Fibroblast of pulmonary artery (primary cell): ENCODE data around the gene ZDHHC17.

Source experiments
- DNase-seq: peaks from one replicate; pipeline ENCODE4 v3.0.0-alpha.2; 2010; ENCODE audit warnings: low read depth
- H3K4me3 ChIP-seq: replicated peaks from 2 replicates; pipeline ENCODE4 v1.5.1; 2011; ENCODE audit warnings: low read depth, mild to moderate bottlenecking, control low read depth, low read length, moderate library complexity
- CTCF ChIP-seq: IDR thresholded peaks from 2 replicates; pipeline ENCODE4 v1.5.1; 2011; ENCODE audit warnings: mild to moderate bottlenecking, control low read depth, low read length, inconsistent platforms; ENCODE audit errors: missing control alignments

Gene ZDHHC17

GRCh38 chr12:76874027-76874426 lies 110.1 kb downstream of the ZDHHC17 start:
- TF ChIP-seq CTCF: no peak
- no peak overlapping the region for H3K4me3 ChIP-seq
- DNase-seq: no peak

- DNase-seq: no peak
- no peak overlapping the region for H3K4me3 ChIP-seq
- no peak for TF ChIP-seq CTCF
These were observed 110.7 kb downstream of the ZDHHC17 start for GRCh38 chr12:76874491-76875190.

DNA sequence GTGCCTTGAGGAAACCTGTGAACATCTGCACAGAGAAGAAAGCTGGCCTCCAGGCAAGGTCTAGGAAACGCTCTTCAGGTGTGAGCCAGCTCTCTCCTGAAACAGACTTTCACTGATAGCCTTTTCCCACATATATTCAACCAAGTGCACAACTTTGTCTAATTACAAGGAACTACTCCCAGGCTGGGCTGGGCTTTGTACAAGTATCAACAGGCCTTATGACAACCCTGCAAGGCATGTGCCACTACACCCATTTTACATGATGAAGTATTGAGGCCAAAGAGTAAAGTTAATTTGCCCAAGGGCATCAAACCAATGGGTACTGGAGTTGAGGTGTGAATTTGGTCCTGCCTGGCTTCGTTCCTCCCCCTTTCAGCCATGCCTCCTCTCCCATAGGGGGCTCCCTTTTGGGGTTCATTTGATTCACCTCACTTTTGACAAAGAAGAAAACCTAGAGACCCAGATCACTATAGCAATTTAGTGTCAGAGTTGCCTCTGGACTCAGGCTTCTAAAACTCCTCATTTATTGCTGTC lies 112.8 kb downstream of the ZDHHC17 start:
- TF ChIP-seq CTCF: no peak
- H3K4me3 ChIP-seq: no peak overlapping the region
- no peak for DNase-seq

DNA sequence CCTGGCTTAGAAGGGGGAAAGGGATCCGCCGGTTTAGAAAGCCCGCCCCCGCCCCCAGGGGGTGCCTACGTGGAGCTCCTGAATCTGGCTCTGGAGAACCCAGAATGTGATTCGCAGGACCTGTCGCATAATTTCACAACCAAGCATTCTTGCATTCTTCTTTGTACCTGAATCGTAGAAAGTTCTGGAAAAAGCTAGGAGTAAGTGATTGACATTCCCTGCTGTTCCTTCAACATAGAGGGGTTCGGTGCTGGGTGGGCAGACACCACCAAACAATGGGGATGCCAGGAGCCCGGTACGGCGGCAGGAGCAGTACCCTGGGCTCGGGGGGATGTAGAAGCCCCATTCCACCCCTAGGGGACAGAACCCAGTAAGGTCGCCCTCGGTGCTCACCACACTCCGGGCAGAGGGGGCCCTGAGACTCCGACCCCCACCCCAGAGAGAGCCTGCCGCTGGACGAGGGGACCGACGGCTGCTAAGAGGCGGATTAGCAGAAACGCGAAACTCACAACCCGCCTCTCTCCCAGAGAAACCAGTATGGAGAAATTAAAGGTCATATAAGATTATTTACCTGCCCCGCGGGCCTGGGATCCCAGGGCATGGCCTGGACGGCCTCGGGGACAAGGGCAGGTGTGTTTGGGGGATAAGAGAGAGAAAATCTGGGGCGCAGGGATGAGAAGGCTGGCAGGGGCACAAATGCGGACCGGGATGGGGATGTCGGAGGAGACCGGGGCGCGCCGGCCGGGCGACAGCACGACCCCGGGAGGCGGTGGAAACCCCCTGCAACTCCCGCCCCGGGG lies 114.4 kb downstream of the ZDHHC17 start:
- DNase-seq: peak; percentile 18
- TF ChIP-seq CTCF: peak; percentile 13
- H3K4me3 ChIP-seq: peak overlapping the region; percentile 63

GRCh38 chr12:76878899-76879709 lies 115.2 kb downstream of the ZDHHC17 start, which contains the start of gene CSRP2:
Gene CSRP2, minus strand, starts transcription at chr12:76879019. Its CDS starts 12,759 bp downstream, at chr12:76866260.
- DNase-seq: peak; percentile 78
- peak within 1 kb of the TSS; percentile 63 for H3K4me3 ChIP-seq
- TF ChIP-seq CTCF: peak; percentile 30

GRCh38 chr12:76879710-76880518 lies 116.0 kb downstream of the ZDHHC17 start:
- no peak for TF ChIP-seq CTCF
- peak; percentile 20 for DNase-seq
- peak overlapping the region; percentile 63 for H3K4me3 ChIP-seq
